HepG2 (cell line): Measurements from ENCODE around the gene ZNF138. TPM values are rescaled to one million over a fixed set of nuclear protein-coding genes. Genes with fewer than 3 reads are reported as not detected.

Source experiments
- ATF3 ChIP-seq: sonication (generic); formaldehyde crosslinking; IDR thresholded peaks from 2 replicates; pipeline ENCODE4 v1.4.0; 2020; ENCODE audit warnings: missing genetic modification reagents
- ETS1 ChIP-seq: sonication (generic); formaldehyde crosslinking; IDR thresholded peaks from 2 replicates; pipeline ENCODE4 v1.4.0; 2020; ENCODE audit warnings: missing genetic modification reagents
- GLI4 ChIP-seq: sonication (generic); formaldehyde crosslinking; IDR thresholded peaks from 2 replicates; pipeline ENCODE4 v1.5.1; 2020; ENCODE audit warnings: missing genetic modification reagents, mild to moderate bottlenecking, moderate library complexity, borderline replicate concordance
- GTF3A ChIP-seq: sonication (generic); formaldehyde crosslinking; conservative IDR thresholded peaks from 2 replicates; pipeline ENCODE4 v1.4.0; 2020; ENCODE audit warnings: mild to moderate bottlenecking, missing genetic modification reagents
- RCOR2 ChIP-seq: IDR thresholded peaks from 2 replicates; pipeline ENCODE4 v1.6.1; 2016; ENCODE audit warnings: missing biosample characterization, missing genetic modification reagents
- RERE ChIP-seq: IDR thresholded peaks from 2 replicates; pipeline ENCODE4 v1.6.1; 2016; ENCODE audit warnings: low read depth, missing genetic modification reagents, missing compliant biosample characterization
- SIN3B ChIP-seq: fragments of 150-350 bp; IDR thresholded peaks from 2 replicates; pipeline ENCODE4 v1.6.1; 2014; ENCODE audit warnings: low read length
- TAF15 ChIP-seq: fragments of 200-400 bp; formaldehyde crosslinking; IDR thresholded peaks from one replicate; pipeline ENCODE4 v1.6.1; 2018; ENCODE audit warnings: mild to moderate bottlenecking, low read depth, low read length; ENCODE audit not compliant: poor library complexity, severe bottlenecking
- ZNF256 ChIP-seq: sonication (generic); formaldehyde crosslinking; conservative IDR thresholded peaks from 2 replicates; pipeline ENCODE4 v1.4.0; 2020; ENCODE audit warnings: missing genetic modification reagents
- ZNF282 ChIP-seq: fragments of 450-650 bp; IDR thresholded peaks from 2 replicates; pipeline ENCODE4 v1.6.1; 2018; ENCODE audit not compliant: partially characterized antibody
- polyA plus RNA-seq, 8 experiments: library from polyadenylated mRNA; depleted of rRNA in 3 of 8; stranded (reverse) in 7 of 8; unstranded in 1 of 8; fragments of >200 nt; fragmentation: Illumina TruSeq in 4 of 8; extraction: Trizol in 4 of 8; gene quantifications; 2 replicates each; pipeline versions ENCODE4 v1.2.1 to v1.2.3, GENCODE V29; 2011 to 2016; ENCODE audit warnings: low read depth in 4 of 8, missing spikeins in 1 of 8, mixed read lengths in 1 of 8; ENCODE audit not compliant: insufficient read depth in 1 of 8
- total RNA-seq, 5 experiments: library from RNA; depleted of rRNA; stranded (reverse); fragments of >200 nt; fragmentation: Illumina TruSeq; extraction: Trizol; gene quantifications; 2 replicates each; pipeline ENCODE4 v1.2.3, GENCODE V29; 2016; ENCODE audit warnings: low read depth in 1 of 5

The ZNF138 gene
- total and polyA plus RNA-seq, 2 of the 13 experiments (the other 11 are each of a cell fraction or from before 2014, with no cell fraction given), result 2.7 to 5.8 TPM

GRCh38 chr7:64879086-64879730 lies 85.0 kb downstream of the ZNF138 start (continued):
- TF ChIP-seq RERE (CRISPR knock-in tag), result no peak
- TF ChIP-seq SIN3B, result no peak
- TF ChIP-seq ZNF256 (CRISPR knock-in tag), result no peak
- no peak for TF ChIP-seq GTF3A
- TF ChIP-seq TAF15, result no peak
- no peak for TF ChIP-seq ATF3 (CRISPR knock-in tag)
- no peak for TF ChIP-seq RCOR2 (CRISPR knock-in tag)
- no peak for TF ChIP-seq GLI4
- no peak for TF ChIP-seq ZNF282
- TF ChIP-seq ETS1 (CRISPR knock-in tag), result no peak
